GM12875 (cell line): Measurements from ENCODE around the gene SPATC1L.

Experiments used
- H3K4me3 ChIP-seq: one replicate; pipeline ENCODE4 v1.5.1; 2011; ENCODE audit warnings: low read depth, low read length, control low read depth
- CTCF ChIP-seq: IDR thresholded peaks from 2 replicates; pipeline ENCODE4 v1.5.1; 2011; ENCODE audit warnings: low read depth, mild to moderate bottlenecking, control low read depth, inconsistent platforms, low read length, moderate library complexity, borderline replicate concordance; ENCODE audit not compliant: insufficient read depth

The SPATC1L gene

DNA sequence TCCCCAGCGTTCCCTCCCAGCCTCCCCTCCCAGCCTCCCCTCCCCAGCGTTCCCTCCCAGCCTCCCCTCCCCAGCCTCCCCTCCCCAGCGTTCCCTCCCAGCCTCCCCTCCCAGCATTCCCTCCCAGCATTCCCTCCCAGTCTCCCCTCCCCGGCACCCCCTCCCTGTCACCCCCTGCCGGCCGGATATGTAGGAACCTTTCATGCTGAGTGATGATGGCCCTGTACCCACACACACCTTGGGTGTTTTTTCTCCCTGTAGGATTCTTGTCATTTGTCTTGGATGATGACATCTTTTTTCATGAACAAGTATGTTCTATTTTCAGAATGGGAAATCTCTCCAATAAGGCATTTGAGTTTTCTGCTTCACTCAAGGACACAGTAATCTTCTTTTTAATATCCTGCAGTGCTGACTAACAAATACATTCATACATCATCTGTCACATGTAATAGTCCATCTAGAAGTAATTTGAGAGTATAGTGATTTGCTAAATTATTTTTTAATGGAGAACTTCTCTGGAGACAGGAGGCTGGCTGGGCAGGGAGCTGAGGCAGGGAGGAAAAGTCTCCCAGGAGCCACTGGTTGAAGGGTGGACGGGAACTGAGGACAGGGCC is 48.4 kb downstream of the SPATC1L start:
- H3K4me3 ChIP-seq: no peak overlapping the region
- no peak for TF ChIP-seq CTCF

GRCh38 chr21:46131838-46132651 is 52.2 kb downstream of the SPATC1L start:
- no peak overlapping the region for H3K4me3 ChIP-seq
- no peak for TF ChIP-seq CTCF

GRCh38 chr21:46131588-46131837 is 52.7 kb downstream of the SPATC1L start:
- no peak overlapping the region for H3K4me3 ChIP-seq
- no peak for TF ChIP-seq CTCF

DNA sequence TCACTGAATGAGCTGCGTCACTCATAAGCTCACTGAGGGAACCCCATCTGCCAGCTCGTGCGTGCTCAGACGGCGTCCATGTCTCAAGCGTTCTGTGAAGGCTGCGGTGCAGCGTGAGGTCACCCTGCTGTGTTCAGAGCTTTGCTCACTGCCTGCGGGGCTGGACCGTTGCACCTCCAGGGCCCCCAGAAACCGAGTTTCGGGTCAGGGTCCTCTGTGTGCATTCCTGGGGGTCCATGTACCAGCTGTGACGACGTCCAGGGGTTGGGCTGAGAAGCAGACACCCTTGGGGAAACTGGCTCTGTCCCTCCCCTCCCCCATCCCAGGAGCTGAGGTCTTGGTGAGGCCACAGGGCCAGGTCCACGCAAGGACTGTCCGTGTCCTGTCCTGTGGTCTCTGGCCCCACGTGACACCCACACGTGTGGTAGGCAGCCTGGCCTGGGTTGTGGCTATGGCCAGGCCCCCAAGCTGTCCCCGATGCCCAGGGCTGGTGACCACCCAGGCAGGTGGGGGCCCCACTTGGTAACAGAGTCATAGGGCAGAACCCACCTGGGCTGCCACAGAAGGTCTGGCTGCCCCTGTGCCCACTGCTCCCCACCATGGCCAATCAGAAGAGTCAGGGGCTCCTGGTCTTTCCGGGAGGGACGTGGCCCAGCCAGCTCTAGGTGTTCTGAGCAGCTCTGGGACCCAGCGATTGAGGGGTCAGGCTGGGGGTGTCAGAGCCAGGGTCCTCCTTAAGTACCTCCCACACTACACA is 53.2 kb downstream of the SPATC1L start:
- TF ChIP-seq CTCF: no peak
- no peak overlapping the region for H3K4me3 ChIP-seq

DNA sequence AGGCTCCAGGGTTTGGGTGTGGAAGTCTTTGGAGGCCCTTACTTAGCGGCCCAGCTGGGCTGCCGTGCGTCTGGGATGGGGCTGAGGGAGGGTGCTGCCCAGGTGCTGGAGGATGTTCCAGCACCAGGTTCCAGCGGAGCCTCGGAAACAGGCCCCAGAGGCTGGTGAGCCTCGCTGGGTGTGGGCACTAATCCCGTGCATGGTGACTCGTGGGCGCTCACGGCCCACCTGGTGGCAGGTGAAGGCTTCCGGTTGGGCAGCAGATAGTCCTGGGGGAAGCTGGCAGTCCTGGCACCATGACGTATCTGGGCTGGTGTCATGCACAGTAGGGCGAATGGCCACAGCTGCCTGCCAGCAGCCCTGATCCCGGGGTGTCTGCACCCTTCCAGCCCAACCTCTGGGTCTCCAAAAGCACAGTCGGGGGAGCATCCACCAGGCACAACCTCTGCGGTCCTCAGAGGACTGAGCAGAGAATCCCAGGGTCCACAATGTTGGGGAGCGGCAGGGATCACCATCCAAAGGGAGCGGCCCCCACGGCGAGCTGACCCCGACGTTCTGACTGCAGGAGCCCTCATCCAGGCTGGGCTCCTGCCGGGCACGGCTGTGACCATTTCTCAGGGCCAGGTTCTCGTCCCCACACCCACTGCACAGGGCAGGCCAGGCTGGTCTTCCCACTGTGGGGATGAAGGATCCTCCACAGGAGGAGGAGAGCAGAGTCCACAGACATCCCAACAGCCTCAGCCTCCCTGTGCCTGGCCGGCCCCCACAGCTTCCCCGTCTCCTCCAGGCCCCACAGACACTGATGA is 54.2 kb downstream of the SPATC1L start:
- no peak for TF ChIP-seq CTCF
- H3K4me3 ChIP-seq: no peak overlapping the region

DNA sequence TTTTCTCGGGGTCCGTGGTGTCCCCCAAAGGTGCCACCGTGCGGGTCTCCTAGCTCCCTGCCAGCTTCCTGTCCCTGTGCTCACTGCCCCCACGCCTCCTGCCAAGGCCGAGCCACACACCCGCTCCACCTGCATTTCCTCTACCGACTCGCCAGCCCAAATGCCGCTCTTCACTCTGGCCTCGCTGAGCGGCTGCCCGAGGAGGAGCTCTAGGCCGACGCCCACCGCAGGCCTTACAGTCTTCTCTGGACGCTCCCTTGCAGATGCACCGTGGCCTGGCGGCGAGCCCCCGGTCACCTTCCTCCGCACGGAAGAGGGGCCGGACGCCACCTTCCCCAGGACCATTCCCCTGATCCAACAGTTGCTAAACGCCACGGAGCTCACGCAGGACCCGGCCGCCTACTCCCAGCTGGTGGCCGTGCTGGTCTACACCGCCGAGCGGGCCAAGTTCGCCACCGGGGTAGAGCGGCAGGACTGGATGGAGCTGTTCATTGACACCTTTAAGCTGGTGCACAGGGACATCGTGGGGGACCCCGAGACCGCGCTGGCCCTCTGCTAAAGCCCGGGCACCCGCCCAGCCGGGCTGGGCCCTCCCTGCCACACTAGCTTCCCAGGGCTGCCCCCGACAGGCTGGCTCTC is 55.2 kb downstream of the SPATC1L start:
- no peak for TF ChIP-seq CTCF
- H3K4me3 ChIP-seq: no peak overlapping the region
